Effector memory CD4-positive, alpha-beta T cell (primary cell): ENCODE measurements around the gene FAAH.
"Not testable (repeated sequence)": the region's sequence is repeated elsewhere in the genome, so short reads cannot be mapped to it uniquely, and the experiment has no call there.

Experiments
- DNase-seq, 3 donors: peaks; one replicate each; pipeline ENCODE4 v3.0.0-alpha.2; 2020
- H3K27ac ChIP-seq: 2 replicates; pipeline ENCODE4 v1.7.0; 2013; ENCODE audit warnings: mild to moderate bottlenecking, low read length, moderate library complexity; ENCODE audit not compliant: insufficient read depth, poor library complexity, severe bottlenecking
- H3K27me3 ChIP-seq: replicated peaks from 2 replicates; pipeline ENCODE4 v1.7.0; 2013; ENCODE audit warnings: mild to moderate bottlenecking, low read length; ENCODE audit not compliant: insufficient read depth, control insufficient read depth, poor library complexity, severe bottlenecking
- H3K36me3 ChIP-seq: 2 replicates; pipeline ENCODE4 v1.7.0; 2013; ENCODE audit warnings: mild to moderate bottlenecking, low read length, moderate library complexity; ENCODE audit not compliant: control insufficient read depth, insufficient read depth
- H3K4me1 ChIP-seq: 2 replicates; pipeline ENCODE4 v1.7.0; 2013; ENCODE audit warnings: low read length, mild to moderate bottlenecking; ENCODE audit not compliant: control insufficient read depth, insufficient read depth, poor library complexity, severe bottlenecking
- H3K4me3 ChIP-seq: 2 replicates; pipeline ENCODE4 v1.7.0; 2013; ENCODE audit warnings: low read length, low read depth, mild to moderate bottlenecking; ENCODE audit not compliant: insufficient read depth, poor library complexity, severe bottlenecking
- H3K9me3 ChIP-seq: 2 replicates; pipeline ENCODE4 v1.7.0; 2013; ENCODE audit warnings: mild to moderate bottlenecking, low read length, moderate library complexity; ENCODE audit not compliant: control insufficient read depth

The FAAH gene

DNA sequence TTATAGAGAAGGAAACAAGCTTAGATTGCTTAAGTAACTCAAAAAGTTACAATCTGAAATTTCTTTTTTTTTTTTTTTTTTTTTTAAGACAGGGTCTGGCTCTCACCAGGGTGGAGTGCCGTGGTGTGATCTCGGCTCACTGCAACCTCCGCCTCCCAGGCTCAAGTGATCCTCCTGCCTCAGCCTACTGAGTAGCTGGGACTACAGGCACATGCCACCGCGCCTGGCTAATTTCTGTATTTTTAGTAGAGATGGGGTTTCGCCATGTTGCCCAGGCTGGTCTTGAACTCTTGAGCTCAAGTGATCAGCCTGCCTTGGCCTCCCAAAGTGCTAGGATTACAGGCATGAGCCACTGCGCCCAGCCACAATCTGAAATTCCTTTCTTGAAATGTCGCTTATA is 26.4 kb upstream of the FAAH start:
- H3K36me3 ChIP-seq = peaks cover 15% of the 10 kb centered on the region
- not testable (repeated sequence) for H3K9me3 ChIP-seq, H3K4me1 ChIP-seq, DNase-seq, H3K27ac ChIP-seq, H3K4me3 ChIP-seq, H3K27me3 ChIP-seq

DNA sequence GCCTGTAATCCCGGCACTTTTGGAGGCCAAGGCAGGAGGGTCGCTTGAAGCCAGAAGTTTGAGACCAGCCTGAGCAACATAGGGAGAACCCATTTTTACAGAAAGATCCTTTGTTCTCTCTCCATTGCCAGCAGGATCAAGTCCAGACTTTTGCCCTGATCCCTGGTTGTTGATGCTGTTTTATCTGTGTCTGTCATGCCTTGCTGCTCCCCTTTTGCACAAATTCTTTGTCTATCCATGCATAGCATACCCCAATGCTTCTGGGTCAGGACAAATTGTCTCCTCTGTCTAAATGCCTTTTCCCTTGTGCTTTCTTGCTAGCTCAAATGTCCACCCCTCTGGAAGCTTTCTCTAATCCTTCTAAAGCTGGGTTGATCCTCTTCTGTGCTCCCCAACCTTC is 25.3 kb upstream of the FAAH start:
- Histone ChIP-seq H3K9me3 (no peaks in the 10 kb centered on the region), H3K36me3 (peaks cover 6% of the 10 kb centered on the region), H3K27ac (no peak overlapping the region), H3K27me3 (no peaks in the 10 kb centered on the region), H3K4me1 (no peaks in the 10 kb centered on the region), H3K4me3 (no peak overlapping the region)
- DNase-seq = no peak

DNA sequence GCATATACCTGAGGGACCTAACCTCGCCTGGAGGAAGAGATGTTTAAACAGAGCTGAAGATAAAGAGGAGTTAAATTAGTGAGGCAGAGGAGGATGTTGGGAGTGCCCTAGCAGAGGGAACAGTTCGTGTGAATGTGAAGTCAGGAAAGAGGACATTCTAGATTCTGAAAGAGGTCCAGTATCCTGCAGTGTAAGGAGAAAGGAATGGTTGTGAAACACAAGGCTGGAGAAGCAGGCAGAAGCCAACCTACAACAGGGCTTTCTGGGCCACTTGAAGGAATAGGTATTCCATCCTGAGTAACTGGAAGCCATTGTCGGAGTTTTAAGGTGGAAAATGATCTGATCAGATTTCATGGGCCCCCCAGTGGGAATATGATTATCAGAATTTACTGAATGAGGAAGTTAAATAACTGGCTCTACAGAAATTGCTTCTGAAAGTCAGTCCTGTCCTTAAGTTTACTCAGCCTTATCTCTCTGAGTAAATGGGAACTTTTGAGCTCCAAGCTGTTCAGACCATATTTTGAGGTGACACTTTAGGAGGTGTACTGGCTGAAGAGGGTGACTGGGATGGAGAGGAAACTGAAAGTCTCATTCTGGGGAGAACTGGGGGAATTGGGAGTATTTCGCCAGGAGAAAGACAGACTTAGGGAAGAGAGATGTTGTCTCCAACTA is 24.4 kb upstream of the FAAH start:
- H3K27me3 ChIP-seq = no peaks in the 10 kb centered on the region

DNA sequence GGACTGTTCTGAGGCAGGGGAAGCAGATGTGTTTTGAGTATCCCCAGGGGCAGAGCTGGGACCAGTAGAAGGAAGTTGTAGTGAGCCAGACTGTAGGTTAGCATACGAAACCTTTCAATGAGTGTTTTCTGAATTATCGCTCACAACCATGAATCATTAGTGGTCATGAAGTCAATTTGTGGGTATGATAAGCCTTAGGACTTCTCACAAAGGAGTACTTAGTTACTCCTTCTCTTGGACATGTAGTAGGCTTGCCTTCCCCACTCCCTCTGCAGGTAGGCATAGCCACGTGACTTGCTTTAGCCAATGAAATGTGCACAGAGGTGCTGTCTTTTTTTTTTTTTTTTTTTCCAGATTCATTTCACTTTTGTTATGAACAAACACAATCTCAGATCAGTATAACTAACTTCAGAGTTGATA is 23.9 kb upstream of the FAAH start:
- DNase-seq = no peak
- Histone ChIP-seq H3K4me1 (no peaks in the 10 kb centered on the region), H3K27ac (no peak overlapping the region), H3K27me3 (no peaks in the 10 kb centered on the region), H3K36me3 (no peaks in the 10 kb centered on the region), H3K9me3 (no peaks in the 10 kb centered on the region), H3K4me3 (no peak overlapping the region)

More for the DNA sequence above, 24.4 kb upstream of the FAAH start:
- Histone ChIP-seq H3K9me3 (no peaks in the 10 kb centered on the region), H3K4me1 (no peaks in the 10 kb centered on the region), H3K27ac (no peak overlapping the region), H3K4me3 (no peak overlapping the region), H3K36me3 (peaks cover 2% of the 10 kb centered on the region)
- no peak for DNase-seq

DNA sequence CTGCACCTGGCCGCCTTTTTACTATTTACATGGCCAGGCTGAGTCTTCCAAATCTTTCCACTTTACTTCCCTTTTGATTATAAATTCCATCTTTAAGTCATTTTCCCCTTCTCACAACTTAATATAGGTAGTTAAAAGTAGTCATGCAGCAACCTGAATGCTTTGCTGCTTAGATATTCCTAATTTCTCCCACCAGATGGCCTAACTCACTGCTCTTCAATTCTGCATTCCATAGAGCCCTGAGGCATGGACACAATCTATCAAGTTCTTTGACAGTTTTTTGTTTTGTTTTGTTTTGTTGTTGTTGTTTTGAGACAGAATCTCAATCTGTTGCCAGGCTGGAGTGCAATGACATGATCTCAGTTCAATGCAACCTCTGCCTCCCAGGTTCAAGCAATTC is 21.7 kb upstream of the FAAH start:
- no peaks in the 10 kb centered on the region for H3K36me3 ChIP-seq
- H3K27me3 ChIP-seq = no peaks in the 10 kb centered on the region
- no peak overlapping the region for H3K27ac ChIP-seq
- no peak for DNase-seq
- no peak overlapping the region for H3K4me3 ChIP-seq
- no peaks in the 10 kb centered on the region for H3K9me3 ChIP-seq
- H3K4me1 ChIP-seq = no peaks in the 10 kb centered on the region

GRCh38 chr1:46379996-46380395 is 14.1 kb upstream of the FAAH start:
- no peak for DNase-seq
- Histone ChIP-seq H3K9me3 (no peaks in the 10 kb centered on the region), H3K27ac (no peak overlapping the region), H3K4me1 (no peaks in the 10 kb centered on the region), H3K27me3 (no peaks in the 10 kb centered on the region), H3K36me3 (no peaks in the 10 kb centered on the region), H3K4me3 (no peak overlapping the region)

GRCh38 chr1:46380508-46380907 is 13.6 kb upstream of the FAAH start:
- H3K36me3 ChIP-seq = no peaks in the 10 kb centered on the region
- no peak overlapping the region for H3K27ac ChIP-seq
- no peak for DNase-seq
- H3K4me1 ChIP-seq = no peaks in the 10 kb centered on the region
- H3K4me3 ChIP-seq = no peak overlapping the region
- no peaks in the 10 kb centered on the region for H3K9me3 ChIP-seq
- H3K27me3 ChIP-seq = no peaks in the 10 kb centered on the region

- no peak overlapping the region for H3K27ac ChIP-seq
- peaks cover 4% of the 10 kb centered on the region for H3K9me3 ChIP-seq
- no peak for DNase-seq
- H3K36me3 ChIP-seq = no peaks in the 10 kb centered on the region
- no peaks in the 10 kb centered on the region for H3K4me1 ChIP-seq
- no peak overlapping the region for H3K4me3 ChIP-seq
- no peaks in the 10 kb centered on the region for H3K27me3 ChIP-seq
Observed at GRCh38 chr1:46393510-46393909, 607 bp upstream of the FAAH start.

DNA sequence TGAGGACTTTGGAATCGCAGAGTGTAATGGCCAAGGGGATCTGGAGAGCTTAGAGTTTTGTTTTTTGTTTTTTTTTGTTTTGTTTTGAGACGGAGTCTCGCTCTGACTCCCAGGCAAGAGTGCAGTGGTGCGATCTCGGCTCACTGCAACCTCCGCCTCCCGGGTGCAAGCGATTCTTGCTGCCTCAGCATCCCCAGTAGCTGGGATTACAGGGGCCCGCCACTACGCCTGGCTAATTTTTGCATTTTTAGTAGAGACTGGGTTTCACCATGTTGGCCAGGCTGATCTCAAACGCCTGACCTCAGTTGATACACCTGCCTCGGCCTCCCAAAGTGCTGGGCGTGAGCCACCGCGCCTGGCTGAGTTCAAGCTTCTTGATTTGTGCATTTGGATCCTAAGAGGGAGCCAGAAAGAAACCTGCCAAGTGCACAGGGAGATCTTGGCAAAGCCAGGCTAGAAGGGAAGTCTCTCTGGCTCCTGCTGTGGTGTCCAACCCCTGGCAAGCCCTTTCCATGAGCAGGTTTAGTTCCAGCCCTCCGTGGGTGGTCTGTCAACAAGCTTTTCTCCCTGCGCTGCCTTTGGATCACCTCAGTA is 852 bp downstream of the FAAH start:
- peaks cover 4% of the 10 kb centered on the region for H3K9me3 ChIP-seq
- no peak for DNase-seq
- H3K36me3 ChIP-seq = no peaks in the 10 kb centered on the region
- H3K4me1 ChIP-seq = no peaks in the 10 kb centered on the region
- no peak overlapping the region for H3K27ac ChIP-seq
- no peak overlapping the region for H3K4me3 ChIP-seq
- H3K27me3 ChIP-seq = no peaks in the 10 kb centered on the region

- H3K27me3 ChIP-seq = no peaks in the 10 kb centered on the region
- DNase-seq = no peak
- H3K9me3 ChIP-seq = peaks cover 4% of the 10 kb centered on the region
- no peak overlapping the region for H3K27ac ChIP-seq
- H3K4me1 ChIP-seq = no peaks in the 10 kb centered on the region
- H3K36me3 ChIP-seq = no peaks in the 10 kb centered on the region
- H3K4me3 ChIP-seq = no peak overlapping the region
Observed at GRCh38 chr1:46396441-46397398, 2.6 kb downstream of the FAAH start.
